Mesenchymal stem cell (in vitro differentiated cells and primary cell): ENCODE data around the gene MAP3K4.

Experiments used
- DNase-seq: peaks from one replicate; pipeline ENCODE4 v3.0.0-alpha.2; 2013
- H2AFZ ChIP-seq: one replicate; pipeline ENCODE4 v1.6.1; 2013; ENCODE audit warnings: low read depth, mild to moderate bottlenecking, control low read depth, inconsistent platforms, low read length, moderate library complexity
- H2AK5ac ChIP-seq: 2 replicates; pipeline ENCODE4 v1.6.1; 2013; ENCODE audit warnings: low read length, moderate library complexity, mild to moderate bottlenecking, inconsistent platforms; ENCODE audit not compliant: severe bottlenecking
- H2BK120ac ChIP-seq: one replicate; pipeline ENCODE4 v1.6.1; 2013; ENCODE audit warnings: low read depth, mild to moderate bottlenecking, inconsistent platforms, low read length, moderate library complexity
- H2BK12ac ChIP-seq, 2 experiments: one replicate each; pipeline ENCODE4 v1.6.1; 2013; ENCODE audit warnings: inconsistent platforms in 2 of 2, low read length in 2 of 2, mild to moderate bottlenecking in 2 of 2, moderate library complexity in 2 of 2, control low read depth in 1 of 2
- H2BK15ac ChIP-seq: one replicate; pipeline ENCODE4 v1.6.1; 2013; ENCODE audit warnings: mild to moderate bottlenecking, low read depth, inconsistent platforms; ENCODE audit not compliant: poor library complexity, severe bottlenecking
- H2BK5ac ChIP-seq: 2 replicates; pipeline ENCODE4 v1.6.1; 2013; ENCODE audit warnings: low read depth, mild to moderate bottlenecking, low read length, control low read depth, inconsistent platforms; ENCODE audit not compliant: poor library complexity, severe bottlenecking
- H3K14ac ChIP-seq, 2 experiments: one replicate each; pipeline ENCODE4 v1.6.1; 2013; ENCODE audit warnings: inconsistent platforms in 2 of 2, low read length in 2 of 2, control low read depth in 1 of 2, mild to moderate bottlenecking in 1 of 2, moderate library complexity in 1 of 2
- H3K18ac ChIP-seq, 2 experiments: one replicate each; pipeline ENCODE4 v1.6.1; 2013; ENCODE audit warnings: inconsistent platforms in 2 of 2, low read length in 2 of 2, control low read depth in 1 of 2, low read depth in 1 of 2, mild to moderate bottlenecking in 1 of 2
- H3K23ac ChIP-seq, 2 experiments: one replicate each; pipeline ENCODE4 v1.6.1; 2013; ENCODE audit warnings: inconsistent platforms in 2 of 2, low read length in 2 of 2, mild to moderate bottlenecking in 2 of 2, moderate library complexity in 2 of 2, control low read depth in 1 of 2
- H3K27ac ChIP-seq: 2 replicates; pipeline ENCODE4 v1.5.1; 2013; ENCODE audit warnings: mild to moderate bottlenecking, moderate library complexity, low read length, control low read depth, inconsistent platforms; ENCODE audit not compliant: poor library complexity, severe bottlenecking
- H3K27me3 ChIP-seq, 2 experiments: 2 replicates each; pipeline versions ENCODE4 v1.6.1 to v1.7.0; 2013; ENCODE audit warnings: low read length in 2 of 2, mild to moderate bottlenecking in 2 of 2, moderate library complexity in 2 of 2, control low read depth in 1 of 2, inconsistent platforms in 1 of 2; ENCODE audit not compliant: control insufficient read depth in 1 of 2, insufficient read depth in 1 of 2
- H3K36me3 ChIP-seq, 2 experiments: 2 replicates each; pipeline versions ENCODE4 v1.6.1 to v1.7.0; 2013; ENCODE audit warnings: low read length in 2 of 2, control low read depth in 1 of 2, inconsistent platforms in 1 of 2, low read depth in 1 of 2, mild to moderate bottlenecking in 1 of 2; ENCODE audit not compliant: insufficient read depth in 2 of 2, control insufficient read depth in 1 of 2
- H3K4ac ChIP-seq, 2 experiments: one replicate each; pipeline ENCODE4 v1.6.1; 2013; ENCODE audit warnings: inconsistent platforms in 2 of 2, low read length in 2 of 2, mild to moderate bottlenecking in 2 of 2, moderate library complexity in 2 of 2, control low read depth in 1 of 2, low read depth in 1 of 2
- H3K4me1 ChIP-seq: 2 replicates; pipeline ENCODE4 v1.6.1; 2013; ENCODE audit warnings: low read depth, low read length, control low read depth; ENCODE audit not compliant: control insufficient read depth, insufficient read depth
- H3K4me2 ChIP-seq: 2 replicates; pipeline ENCODE4 v1.6.1; 2013; ENCODE audit warnings: low read length, mild to moderate bottlenecking, inconsistent platforms; ENCODE audit not compliant: poor library complexity, severe bottlenecking
- H3K4me3 ChIP-seq, 2 experiments: 2 replicates each; pipeline versions ENCODE4 v1.5.1 to v1.7.0; 2013; ENCODE audit warnings: low read length in 2 of 2, mild to moderate bottlenecking in 2 of 2, control low read depth in 1 of 2, low read depth in 1 of 2; ENCODE audit not compliant: insufficient read depth in 1 of 2
- H3K79me1 ChIP-seq: replicated peaks from 2 replicates; pipeline ENCODE4 v1.6.1; 2013; ENCODE audit warnings: mild to moderate bottlenecking, control low read depth, low read length, inconsistent platforms; ENCODE audit not compliant: poor library complexity, severe bottlenecking
- H3K9ac ChIP-seq: 2 replicates; pipeline ENCODE4 v1.7.0; 2013; ENCODE audit warnings: mild to moderate bottlenecking, low read length, moderate library complexity
- H3K9me3 ChIP-seq: 2 replicates; pipeline ENCODE4 v1.7.0; 2013; ENCODE audit warnings: mild to moderate bottlenecking, low read length; ENCODE audit not compliant: control insufficient read depth
- H4K8ac ChIP-seq: one replicate; pipeline ENCODE4 v1.6.1; 2013; ENCODE audit warnings: inconsistent platforms, mild to moderate bottlenecking, low read length, moderate library complexity
- H4K91ac ChIP-seq: one replicate; pipeline ENCODE4 v1.6.1; 2013; ENCODE audit warnings: mild to moderate bottlenecking, low read length, inconsistent platforms
- WGBS: methylation state at CpG from one replicate; pipeline ENCODE4 v1.1.7; 2013; ENCODE audit warnings: mixed read lengths; 5-methylcytosine and 5-hydroxymethylcytosine counted together

MAP3K4 gene

DNA sequence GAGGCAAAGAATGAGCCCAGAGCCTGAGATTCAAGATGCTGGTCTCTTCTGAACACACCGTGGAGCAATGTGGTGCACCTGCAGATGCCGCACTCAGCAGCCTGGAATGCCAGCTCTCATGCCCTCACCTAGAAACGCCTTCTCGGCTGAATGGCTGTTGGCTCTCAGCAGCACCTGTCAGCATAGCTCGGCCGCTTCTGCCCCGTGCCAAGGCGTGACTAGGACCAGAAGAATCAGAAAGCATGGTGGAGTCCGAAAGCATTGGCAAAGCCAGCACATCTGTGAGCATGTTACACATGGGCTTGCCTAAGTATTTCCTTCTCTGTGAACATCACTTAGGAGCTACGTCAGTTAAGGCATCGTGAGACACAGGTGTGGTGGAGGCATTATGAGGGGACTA is 140.8 kb downstream of the MAP3K4 start:
- H3K9ac ChIP-seq, result no peak overlapping the region
- no peak overlapping the region for H2AK5ac ChIP-seq
- H4K8ac ChIP-seq, result no peak overlapping the region
- no peak overlapping the region for H2BK120ac ChIP-seq
- no peak overlapping the region for H3K18ac ChIP-seq
- no peak overlapping the region for H3K23ac ChIP-seq
- H3K14ac ChIP-seq, result no peak overlapping the region
- peaks cover 7% of the 10 kb centered on the region for H3K9me3 ChIP-seq
- H3K27me3 ChIP-seq, result no peaks in the 10 kb centered on the region
- H3K4me2 ChIP-seq, result no peak overlapping the region
- H3K36me3 ChIP-seq, result peaks cover 45 to 81% of the 10 kb centered on the region in 2 experiments
- 97% methylated on average over 11 of the region's 11 CpGs for WGBS
- H2BK5ac ChIP-seq, result no peak overlapping the region
- H2BK12ac ChIP-seq, result no peak overlapping the region
- peaks cover 2% of the 10 kb centered on the region for H3K79me1 ChIP-seq
- no peak overlapping the region for H2BK15ac ChIP-seq
- H3K4me3 ChIP-seq, result no peak overlapping the region
- no peak overlapping the region for H3K27ac ChIP-seq
- H4K91ac ChIP-seq, result no peak overlapping the region
- no peak for DNase-seq
- H3K4me1 ChIP-seq, result no peaks in the 10 kb centered on the region
- H3K4ac ChIP-seq, result no peak overlapping the region
- H2AFZ ChIP-seq, result no peak overlapping the region

GRCh38 chr6:161133963-161134362 is 142.4 kb downstream of the MAP3K4 start:
- DNase-seq, result no peak
- Histone ChIP-seq H2BK5ac (no peak overlapping the region), H4K8ac (no peak overlapping the region), H3K9me3 (peaks cover 2% of the 10 kb centered on the region), H3K79me1 (no peaks in the 10 kb centered on the region), H2BK15ac (no peak overlapping the region), H3K23ac (no peak overlapping the region), H3K4ac (no peak overlapping the region), H3K18ac (no peak overlapping the region), H3K14ac (no peak overlapping the region), H2BK12ac (no peak overlapping the region), H2AK5ac (no peak overlapping the region), H3K27ac (no peak overlapping the region), H4K91ac (no peak overlapping the region), H2AFZ (no peak overlapping the region), H2BK120ac (no peak overlapping the region), H3K4me3 (no peak overlapping the region), H3K4me2 (no peak overlapping the region), H3K27me3 (no peaks in the 10 kb centered on the region), H3K36me3 (peaks cover 53 to 83% of the 10 kb centered on the region in 2 experiments), H3K4me1 (no peaks in the 10 kb centered on the region), H3K9ac (no peak overlapping the region)
- WGBS, result 98% methylated on average over 9 of the region's 9 CpGs

- Histone ChIP-seq H3K23ac (no peak overlapping the region), H3K36me3 (peaks cover 57 to 82% of the 10 kb centered on the region in 2 experiments), H3K4me2 (no peak overlapping the region), H4K91ac (peak overlapping the region; percentile 43), H2BK120ac (no peak overlapping the region), H2BK12ac (no peak overlapping the region), H3K4ac (no peak overlapping the region), H2AFZ (no peak overlapping the region), H3K9ac (no peak overlapping the region), H2BK5ac (no peak overlapping the region), H3K27me3 (no peaks in the 10 kb centered on the region), H3K27ac (no peak overlapping the region), H3K4me3 (no peak overlapping the region), H3K14ac (no peak overlapping the region), H4K8ac (no peak overlapping the region), H2BK15ac (no peak overlapping the region), H3K4me1 (no peaks in the 10 kb centered on the region), H3K9me3 (no peaks in the 10 kb centered on the region), H3K79me1 (peaks cover 2% of the 10 kb centered on the region), H3K18ac (no peak overlapping the region), H2AK5ac (no peak overlapping the region)
- 97% methylated on average over 16 of the region's 17 CpGs for WGBS
- DNase-seq, result no peak
Measured at GRCh38 chr6:161134550-161135298, 143.2 kb downstream of the MAP3K4 start.

DNA sequence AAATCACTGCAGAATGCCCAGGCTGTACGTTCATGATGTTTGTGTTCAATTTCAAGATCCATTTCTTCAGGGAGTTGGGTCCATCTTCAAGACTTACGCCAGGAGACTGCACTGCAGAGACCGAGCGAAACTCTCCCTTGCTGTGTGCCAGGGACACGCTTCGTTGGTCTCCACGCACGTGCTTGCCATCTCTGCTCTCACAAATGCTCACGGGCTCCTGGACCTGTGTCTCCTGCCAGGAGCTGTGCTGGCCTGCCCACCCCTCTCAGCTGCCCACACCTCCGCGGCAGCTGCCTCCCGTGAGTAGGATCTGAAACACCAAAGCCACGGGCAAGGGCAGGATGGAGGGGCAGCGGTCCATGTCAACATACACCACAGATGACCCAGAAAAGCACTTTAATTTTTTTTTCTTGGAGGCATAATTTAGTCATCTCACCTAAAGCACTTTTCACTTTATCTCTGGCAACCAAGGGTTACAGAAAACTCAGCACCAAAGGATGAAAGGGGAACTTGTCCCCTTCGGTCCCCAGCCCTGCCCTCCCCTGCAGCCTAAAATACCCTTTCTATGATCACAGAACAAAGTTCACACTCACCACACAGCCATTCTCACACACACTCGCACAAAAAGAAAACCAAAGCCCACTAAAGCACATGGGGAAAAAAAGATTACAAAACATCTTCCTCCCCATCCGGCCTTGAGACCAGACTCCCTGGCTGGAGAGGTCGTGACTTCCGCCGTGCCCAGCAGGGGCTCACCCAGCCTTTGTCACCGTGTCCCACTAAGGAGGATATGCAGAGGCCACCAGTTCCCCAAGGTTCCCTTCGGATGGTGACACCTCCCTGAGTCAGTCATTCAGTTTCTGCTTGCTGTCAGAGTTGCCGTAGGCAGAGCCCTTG is 144.4 kb downstream of the MAP3K4 start:
- Histone ChIP-seq H3K18ac (no peak overlapping the region), H2BK5ac (no peak overlapping the region), H3K36me3 (peaks cover 64 to 72% of the 10 kb centered on the region in 2 experiments), H2BK15ac (no peak overlapping the region), H4K8ac (no peak overlapping the region), H3K9me3 (no peaks in the 10 kb centered on the region), H3K9ac (no peak overlapping the region), H3K23ac (no peak overlapping the region), H2AK5ac (no peak overlapping the region), H3K27ac (no peak overlapping the region), H3K4me3 (no peak overlapping the region), H3K4me2 (no peak overlapping the region), H2AFZ (no peak overlapping the region), H3K14ac (no peak overlapping the region), H3K4me1 (peaks cover 5% of the 10 kb centered on the region), H4K91ac (no peak overlapping the region), H3K79me1 (peaks cover 3% of the 10 kb centered on the region), H3K4ac (no peak overlapping the region), H2BK12ac (no peak overlapping the region), H3K27me3 (no peaks in the 10 kb centered on the region), H2BK120ac (no peak overlapping the region)
- no peak for DNase-seq
- 89% methylated on average over 23 of the region's 23 CpGs for WGBS
